Esophagus squamous epithelium (tissue), 4 donors: ENCODE measurements around the gene HSDL2.

ENCODE experiments used
- CTCF ChIP-seq, 6 experiments: fragments of 450-650 bp in 4 of 6; fragments of 200-600 bp in 2 of 6; sonication (generic) in 2 of 6; IDR thresholded peaks; one replicate each; pipeline ENCODE4 v1.5.1; 2016 to 2019; ENCODE audit warnings: antibody characterized with exemption in 6 of 6, mild to moderate bottlenecking in 4 of 6, moderate library complexity in 4 of 6
- POLR2A ChIP-seq, 4 donors: fragments of 450-650 bp; IDR thresholded peaks; one replicate each; pipeline ENCODE4 v1.6.1; 2017; ENCODE audit warnings: antibody characterized with exemption in 4 of 4, mild to moderate bottlenecking in 4 of 4, moderate library complexity in 3 of 4

GRCh38 chr9:112446526-112446925 is 66.6 kb downstream of the HSDL2 start:
- TF ChIP-seq CTCF (IDR thresholded peaks at IDR 0.05): no peak
- TF ChIP-seq POLR2A (IDR thresholded peaks at IDR 0.05): no peak
